K562 (cell line): ENCODE results near the gene RNF113B. TPM values are rescaled to one million over a fixed set of nuclear protein-coding genes. Genes with fewer than 3 reads are reported as not detected.

ENCODE experiments used
- ATAC-seq: fragments of 200-7000 bp; cut with Tn5 transposase; 3 replicates; pipeline ENCODE4 v1.9.1; 2020; ENCODE audit warnings: moderate library complexity
- BruUV-seq: library from RNA; stranded (reverse); fragments of 400-500 nt; replicated peaks from 2 replicates; lab custom pipeline; 2021; lab: Mats Ljungman, UMichigan
- CTCF ChIA-PET: fragments of 300-600 bp; formaldehyde crosslinking; extraction: SDS; loops from one replicate; lab custom pipeline; 2021; ENCODE audit warnings: low intra/inter-chr PET ratio; lab: Yijun Ruan, JAX
- POLR2A ChIA-PET: fragments of 300-600, 350-650 bp; sonication (Branson Sonifier 250); formaldehyde crosslinking; extraction: SDS; loops from one replicate; lab custom pipeline; 2021; ENCODE audit warnings: antibody characterized with exemption, inconsistent platforms; lab: Yijun Ruan, JAX
- DNase-seq, 4 experiments: peaks; one replicate each; pipeline versions ENCODE4 v3.0.0 to v3.0.0-alpha.2; 2011 to 2018; ENCODE audit warnings: low spot score in 3 of 4, mixed read lengths in 3 of 4; ENCODE audit errors: extremely low read depth in 1 of 4
- FAIRE-seq: peaks from 2 replicates; lab custom pipeline; 2011; peaks lifted over from hg19 to GRCh38; lab: Jason Lieb, UNC
- H2AFZ ChIP-seq: 2 replicates; pipeline ENCODE4 v1.6.0; 2011; ENCODE audit warnings: low read depth, low read length, control low read depth, inconsistent platforms
- H3K27ac ChIP-seq: fragments of 200-600 bp; 3 replicates; pipeline ENCODE4 v1.8.0; 2011; ENCODE audit warnings: low read depth, mild to moderate bottlenecking, control low read depth, inconsistent platforms, low read length, moderate library complexity, mixed read lengths; ENCODE audit errors: extremely low read depth
- H3K27me3 ChIP-seq, 2 experiments: fragments of 300-600 bp in 1 of 2; 2 replicates in 1 of 2; 3 replicates in 1 of 2; pipeline versions ENCODE4 v1.6.0 to v1.8.0; 2011; ENCODE audit warnings: inconsistent platforms in 2 of 2, low read length in 2 of 2, mild to moderate bottlenecking in 1 of 2, mixed read lengths in 1 of 2, moderate library complexity in 1 of 2; ENCODE audit not compliant: control insufficient read depth in 2 of 2, insufficient read depth in 2 of 2
- H3K36me3 ChIP-seq: fragments of 300-600 bp; 3 replicates; pipeline ENCODE4 v1.8.0; 2011; ENCODE audit warnings: mild to moderate bottlenecking, low read length, inconsistent platforms; ENCODE audit not compliant: control insufficient read depth, insufficient read depth
- H3K4me1 ChIP-seq, 2 experiments: fragments of 200-600 bp in 1 of 2; replicated peaks in 1 of 2; 2 replicates in 1 of 2; 3 replicates in 1 of 2; pipeline versions ENCODE4 v1.5.1 to v1.8.0; 2011; ENCODE audit warnings: inconsistent platforms in 2 of 2, low read length in 2 of 2, mild to moderate bottlenecking in 1 of 2, mixed read lengths in 1 of 2, moderate library complexity in 1 of 2; ENCODE audit not compliant: control insufficient read depth in 2 of 2, insufficient read depth in 2 of 2
- H3K4me2 ChIP-seq: 2 replicates; pipeline ENCODE4 v1.6.1; 2011; ENCODE audit warnings: low read length, control low read depth, inconsistent platforms, mixed read lengths; ENCODE audit not compliant: insufficient read depth
- H3K4me3 ChIP-seq: fragments of 200-600 bp; sonication (generic), shearing (Covaris generic); 2 replicates; pipeline ENCODE4 v1.5.1; 2016; ENCODE audit warnings: control low read depth, inconsistent platforms
- H3K79me2 ChIP-seq: fragments of 200-600 bp; 3 replicates; pipeline ENCODE4 v1.8.0; 2011; ENCODE audit warnings: low read length, inconsistent platforms; ENCODE audit not compliant: control insufficient read depth, insufficient read depth
- H3K9ac ChIP-seq, 2 experiments: 2 replicates each; pipeline versions ENCODE4 v1.6.0 to v1.6.1; 2011; ENCODE audit warnings: low read depth in 2 of 2, low read length in 2 of 2, control low read depth in 1 of 2, inconsistent platforms in 1 of 2, mild to moderate bottlenecking in 1 of 2, mixed read lengths in 1 of 2; ENCODE audit not compliant: insufficient read depth in 1 of 2
- H3K9me1 ChIP-seq: one replicate; pipeline ENCODE4 v1.6.0; 2011; ENCODE audit warnings: inconsistent platforms, mild to moderate bottlenecking, low read length, moderate library complexity; ENCODE audit not compliant: control insufficient read depth, insufficient read depth
- H3K9me3 ChIP-seq: replicated peaks from 2 replicates; pipeline ENCODE4 v1.5.1; 2011; ENCODE audit warnings: low read depth, low read length, inconsistent platforms; ENCODE audit not compliant: control insufficient read depth, insufficient read depth
- H4K20me1 ChIP-seq: replicated peaks from 2 replicates; pipeline ENCODE4 v1.6.1; 2011; ENCODE audit warnings: low read length, inconsistent platforms, mixed read lengths; ENCODE audit not compliant: control insufficient read depth, insufficient read depth
- ETS2 ChIP-seq: IDR thresholded peaks from 2 replicates; pipeline ENCODE4 v1.6.1; 2016; ENCODE audit warnings: borderline replicate concordance, missing genetic modification characterization, mild to moderate bottlenecking, moderate library complexity, missing compliant biosample characterization; ENCODE audit not compliant: poor library complexity, severe bottlenecking
- HMG20B ChIP-seq: fragments of 250-450 bp; sonication (Bioruptor Pico); IDR thresholded peaks from 2 replicates; pipeline ENCODE4 v1.5.0; 2021; ENCODE audit warnings: mild to moderate bottlenecking
- KHSRP ChIP-seq: fragments of 450-650 bp; IDR thresholded peaks from 2 replicates; pipeline ENCODE4 v1.6.1; 2017
- LARP7 ChIP-seq: fragments of 450-650 bp; IDR thresholded peaks from 2 replicates; pipeline ENCODE4 v1.6.1; 2016
- MYC ChIP-seq, 2 experiments: fragments of 250-450 bp in 1 of 2; sonication (Bioruptor Pico) in 1 of 2; IDR thresholded peaks; 2 replicates each; pipeline versions ENCODE4 v1.5.1 to v1.6.1; 2012 to 2021; ENCODE audit warnings: low read depth in 2 of 2, borderline replicate concordance in 1 of 2, improper control_type of control experiment in 1 of 2, low read length in 1 of 2, mild to moderate bottlenecking in 1 of 2, moderate library complexity in 1 of 2
- TAF1 ChIP-seq: IDR thresholded peaks from 2 replicates; pipeline ENCODE4 v1.6.1; 2011; ENCODE audit warnings: mild to moderate bottlenecking, low read length, moderate library complexity; ENCODE audit not compliant: insufficient read depth, control insufficient read depth, severe bottlenecking; ENCODE audit errors: extremely low read depth
- TSC22D4 ChIP-seq: fragments of 450-650 bp; IDR thresholded peaks from 2 replicates; pipeline ENCODE4 v1.6.1; 2016; ENCODE audit warnings: missing genetic modification characterization, missing biosample characterization, control low read depth
- ZNF224 ChIP-seq: sonication (generic); formaldehyde crosslinking; IDR thresholded peaks from 2 replicates; pipeline ENCODE4 v1.8.0; 2022; ENCODE audit warnings: mild to moderate bottlenecking, missing genetic modification reagents
- WGBS: fragments of 100-300 bp; shearing (Covaris generic); methylation state at CpG from one replicate; pipeline ENCODE4 v1.1.6; 2016; ENCODE audit warnings: low coverage, mixed read lengths; ENCODE audit not compliant: insufficient coverage; ENCODE audit errors: missing lambda C conversion rate; 5-methylcytosine and 5-hydroxymethylcytosine counted together
- in situ Hi-C: fragments of 300-500 bp; cut with MboI; formaldehyde crosslinking; loops from 4 replicates; pipeline ENCODE4 v1.15.0; 2018; ENCODE audit warnings: inconsistent platforms, mixed read lengths
- intact Hi-C: fragments of 100-400 bp; cut with micrococcal nuclease; formaldehyde crosslinking; loops from 2 replicates; pipeline ENCODE4 v1.14.2; 2022
- polyA plus RNA-seq, 8 experiments: library from polyadenylated mRNA; depleted of rRNA in 4 of 8; stranded (reverse) in 5 of 8; unstranded in 3 of 8; fragments of >200 nt; fragmentation: Nextera tagmentation in 2 of 8; fragmentation: Illumina TruSeq in 1 of 8; extraction: Ambion mirVana in 2 of 8; extraction: Trizol in 1 of 8; gene quantifications; 2 replicates each; pipeline versions ENCODE4 v1.2.1 to v1.2.3, GENCODE V29; 2011 to 2014; ENCODE audit warnings: inconsistent platforms in 1 of 8, missing spikeins in 1 of 8
- total RNA-seq, 7 experiments: library from RNA; depleted of rRNA in 6 of 7; stranded (reverse); fragments of >200 nt in 6 of 7; fragmentation: Illumina TruSeq in 2 of 7; extraction: Trizol in 2 of 7; gene quantifications; 2 replicates each; pipeline versions ENCODE4 v1.2.1 to v1.2.3, GENCODE V29; 2011 to 2021; ENCODE audit warnings: low replicate concordance in 1 of 7
- TF ChIP-seq, protein P1 (sequence below): sonication (generic); formaldehyde crosslinking; IDR thresholded peaks from 2 replicates; pipeline ENCODE4 v1.8.0; 2023; ENCODE audit warnings: mild to moderate bottlenecking, missing genetic modification reagents
- TF ChIP-seq, protein P2 (sequence below): sonication (generic); formaldehyde crosslinking; IDR thresholded peaks from 2 replicates; pipeline ENCODE4 v1.8.0; 2022; ENCODE audit warnings: mild to moderate bottlenecking, missing genetic modification reagents

Gene RNF113B
- total and polyA plus RNA-seq, 9 of the 15 experiments (the other 6 are each of a cell fraction or from before 2014, with no cell fraction given) = 0.09 TPM; not detected in 8

DNA sequence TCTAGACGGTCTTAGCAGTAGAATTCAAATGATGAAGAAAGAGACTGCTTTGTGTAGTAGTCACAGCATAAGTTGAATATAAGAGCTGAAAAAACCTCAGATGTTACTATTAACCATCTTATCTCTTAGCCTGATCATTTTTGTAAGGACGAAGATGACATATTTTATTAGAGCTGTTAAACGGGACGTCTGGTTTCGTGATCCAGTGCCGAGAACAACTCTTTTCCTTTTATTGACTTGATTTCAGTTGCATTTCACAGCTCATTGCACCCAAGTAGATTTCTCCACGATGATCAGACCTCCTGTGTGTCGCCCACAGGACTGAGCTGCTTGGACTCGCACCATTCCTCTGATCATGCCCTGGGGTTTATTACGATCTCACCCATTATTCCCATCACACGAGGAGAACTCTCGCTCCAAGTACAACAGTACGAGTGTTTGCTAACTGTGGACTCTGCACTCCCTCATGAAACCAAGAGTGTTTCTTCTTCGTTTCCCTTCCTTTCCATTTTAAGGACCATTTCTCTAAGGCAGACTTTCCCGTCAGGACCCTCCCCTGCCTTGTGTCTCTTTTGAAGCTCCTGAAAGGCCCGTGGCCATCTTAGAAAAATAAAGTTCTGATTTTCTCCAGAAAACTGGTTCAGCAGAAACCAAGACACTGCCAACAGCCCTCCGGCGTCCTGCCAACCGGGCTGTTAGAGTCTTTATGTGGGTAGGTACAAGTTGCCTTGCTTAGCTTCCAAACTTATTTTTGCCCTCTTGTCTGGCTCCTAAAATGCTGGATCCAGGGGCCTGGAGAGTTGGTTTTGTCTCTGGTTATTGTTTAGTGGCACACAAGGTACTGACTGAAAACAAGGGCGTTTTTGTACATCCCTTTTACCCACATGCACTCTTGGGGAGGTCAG is 48.2 kb upstream of the RNF113B start:
- 0% methylated on average over 14 of the region's 20 CpGs for WGBS
- H3K36me3 ChIP-seq = no peaks in the 10 kb centered on the region

More for the DNA sequence above, 48.2 kb upstream of the RNF113B start:
- no peak for FAIRE-seq
- ChIA-PET POLR2A (no interaction called here), CTCF (no interaction called here)
- Histone ChIP-seq H3K4me1 (peaks cover 0 to 4% of the 10 kb centered on the region in 2 experiments; a peak in 3 of 5 replicates), H3K4me3 (no peak overlapping the region), H3K27ac (no peak overlapping the region), H3K79me2 (no peaks in the 10 kb centered on the region), H3K9ac (no peak overlapping the region), H2AFZ (no peak overlapping the region), H3K9me3 (no peaks in the 10 kb centered on the region), H3K27me3 (peaks cover 4 to 30% of the 10 kb centered on the region in 2 experiments; a peak in 3 of 5 replicates), H3K4me2 (no peak overlapping the region), H3K9me1 (no peaks in the 10 kb centered on the region), H4K20me1 (no peaks in the 10 kb centered on the region; the same call in 1 of the 2 replicates)
- TF ChIP-seq KHSRP (no peak), LARP7 (no peak), TSC22D4 (tag) (no peak), MYC (IDR thresholded peaks at IDR 0.05; ENCODE audit: low read depth, low read length) (no peak), MYC (CRISPR knock-in tag; IDR thresholded peaks at IDR 0.05; ENCODE audit: borderline replicate concordance, low read depth) (no peak), HMG20B (CRISPR knock-in tag) (no peak), ETS2 (no peak), TAF1 (no peak), ZNF224 (CRISPR knock-in tag) (no peak)
- TF ChIP-seq, protein P1, sequence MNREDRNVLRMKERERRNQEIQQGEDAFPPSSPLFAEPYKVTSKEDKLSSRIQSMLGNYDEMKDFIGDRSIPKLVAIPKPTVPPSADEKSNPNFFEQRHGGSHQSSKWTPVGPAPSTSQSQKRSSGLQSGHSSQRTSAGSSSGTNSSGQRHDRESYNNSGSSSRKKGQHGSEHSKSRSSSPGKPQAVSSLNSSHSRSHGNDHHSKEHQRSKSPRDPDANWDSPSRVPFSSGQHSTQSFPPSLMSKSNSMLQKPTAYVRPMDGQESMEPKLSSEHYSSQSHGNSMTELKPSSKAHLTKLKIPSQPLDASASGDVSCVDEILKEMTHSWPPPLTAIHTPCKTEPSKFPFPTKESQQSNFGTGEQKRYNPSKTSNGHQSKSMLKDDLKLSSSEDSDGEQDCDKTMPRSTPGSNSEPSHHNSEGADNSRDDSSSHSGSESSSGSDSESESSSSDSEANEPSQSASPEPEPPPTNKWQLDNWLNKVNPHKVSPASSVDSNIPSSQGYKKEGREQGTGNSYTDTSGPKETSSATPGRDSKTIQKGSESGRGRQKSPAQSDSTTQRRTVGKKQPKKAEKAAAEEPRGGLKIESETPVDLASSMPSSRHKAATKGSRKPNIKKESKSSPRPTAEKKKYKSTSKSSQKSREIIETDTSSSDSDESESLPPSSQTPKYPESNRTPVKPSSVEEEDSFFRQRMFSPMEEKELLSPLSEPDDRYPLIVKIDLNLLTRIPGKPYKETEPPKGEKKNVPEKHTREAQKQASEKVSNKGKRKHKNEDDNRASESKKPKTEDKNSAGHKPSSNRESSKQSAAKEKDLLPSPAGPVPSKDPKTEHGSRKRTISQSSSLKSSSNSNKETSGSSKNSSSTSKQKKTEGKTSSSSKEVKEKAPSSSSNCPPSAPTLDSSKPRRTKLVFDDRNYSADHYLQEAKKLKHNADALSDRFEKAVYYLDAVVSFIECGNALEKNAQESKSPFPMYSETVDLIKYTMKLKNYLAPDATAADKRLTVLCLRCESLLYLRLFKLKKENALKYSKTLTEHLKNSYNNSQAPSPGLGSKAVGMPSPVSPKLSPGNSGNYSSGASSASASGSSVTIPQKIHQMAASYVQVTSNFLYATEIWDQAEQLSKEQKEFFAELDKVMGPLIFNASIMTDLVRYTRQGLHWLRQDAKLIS (CRISPR knock-in tag) = no peak
- TF ChIP-seq, protein P2, sequence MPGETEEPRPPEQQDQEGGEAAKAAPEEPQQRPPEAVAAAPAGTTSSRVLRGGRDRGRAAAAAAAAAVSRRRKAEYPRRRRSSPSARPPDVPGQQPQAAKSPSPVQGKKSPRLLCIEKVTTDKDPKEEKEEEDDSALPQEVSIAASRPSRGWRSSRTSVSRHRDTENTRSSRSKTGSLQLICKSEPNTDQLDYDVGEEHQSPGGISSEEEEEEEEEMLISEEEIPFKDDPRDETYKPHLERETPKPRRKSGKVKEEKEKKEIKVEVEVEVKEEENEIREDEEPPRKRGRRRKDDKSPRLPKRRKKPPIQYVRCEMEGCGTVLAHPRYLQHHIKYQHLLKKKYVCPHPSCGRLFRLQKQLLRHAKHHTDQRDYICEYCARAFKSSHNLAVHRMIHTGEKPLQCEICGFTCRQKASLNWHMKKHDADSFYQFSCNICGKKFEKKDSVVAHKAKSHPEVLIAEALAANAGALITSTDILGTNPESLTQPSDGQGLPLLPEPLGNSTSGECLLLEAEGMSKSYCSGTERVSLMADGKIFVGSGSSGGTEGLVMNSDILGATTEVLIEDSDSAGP = no peak
- BruUV-seq = no TSS peak
- intact Hi-C loops = no loop called here
- no peak for ATAC-seq
- in situ Hi-C loops = no loop called here
- DNase-seq = no peak
